ENCODE measurements around the gene FBXW4. TPM values are rescaled to one million over a fixed set of nuclear protein-coding genes. Genes with fewer than 3 reads are reported as not detected.

FBXW4 gene
- polyA plus RNA-seq, 1 donor from 2014 or later: 7.7 TPM

DNA sequence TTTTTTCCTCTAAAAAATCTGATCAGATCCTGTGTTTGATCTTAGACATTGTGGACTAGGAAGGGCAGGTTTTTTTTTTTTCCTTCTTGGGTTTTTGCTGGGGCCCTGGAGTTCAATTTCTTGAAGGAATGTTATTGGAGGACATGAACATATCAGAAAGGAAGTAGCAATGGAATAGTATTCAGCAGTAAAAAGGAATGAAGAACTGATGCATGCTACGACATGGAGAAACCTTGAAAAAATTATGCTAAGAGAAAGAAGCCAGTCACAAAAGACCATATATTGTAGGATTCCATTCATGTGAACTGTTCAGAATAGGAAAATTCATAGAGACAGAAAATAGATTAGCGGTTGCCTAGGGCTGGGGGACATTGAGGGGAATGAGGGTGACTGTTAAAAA is 47.0 kb upstream of the FBXW4 start:
- Histone ChIP-seq H3K27me3 (ENCODE audit: insufficient read depth, low read depth, low read length) (no peaks in the 10 kb centered on the region), H3K4me3 (ENCODE audit: low read length) (no peak overlapping the region), H3K4me2 (ENCODE audit: low read length) (no peak overlapping the region), H3K79me2 (replicated peaks; ENCODE audit: insufficient read depth, low read length) (no peaks in the 10 kb centered on the region), H3K36me3 (ENCODE audit: insufficient read depth, low read length) (no peaks in the 10 kb centered on the region), H3K9ac (ENCODE audit: low read length) (no peak overlapping the region), H3F3A (ENCODE audit: insufficient read depth, low read length, poor library complexity, severe bottlenecking) (no peaks in the 10 kb centered on the region), H3K9me3 (ENCODE audit: low read length) (no peaks in the 10 kb centered on the region), H3K9me2 (ENCODE audit: insufficient read depth, low read length) (no peaks in the 10 kb centered on the region), H3K27ac (ENCODE audit: low read length) (no peak overlapping the region), H4K20me1 (ENCODE audit: insufficient read depth) (no peaks in the 10 kb centered on the region), H2AFZ (ENCODE audit: low read depth, low read length) (no peak overlapping the region)
- TF ChIP-seq POLR2AphosphoS5 (IDR thresholded peaks at IDR 0.05) (no peak), SMC3 (conservative IDR thresholded peaks at IDR 0.05; ENCODE audit: poor library complexity) (no peak), EP300 (conservative IDR thresholded peaks at IDR 0.05; ENCODE audit: poor library complexity, severe bottlenecking) (no peak), MXI1 (conservative IDR thresholded peaks at IDR 0.05; ENCODE audit: poor library complexity, severe bottlenecking) (no peak), EZH2 (IDR thresholded peaks at IDR 0.05; ENCODE audit: borderline replicate concordance, insufficient read depth, low read length, poor library complexity, severe bottlenecking) (no peak), TAF1 (IDR thresholded peaks at IDR 0.05; ENCODE audit: low read depth) (no peak), RAD21 (conservative IDR thresholded peaks at IDR 0.05) (no peak)
- TF ChIP-seq, protein P1, sequence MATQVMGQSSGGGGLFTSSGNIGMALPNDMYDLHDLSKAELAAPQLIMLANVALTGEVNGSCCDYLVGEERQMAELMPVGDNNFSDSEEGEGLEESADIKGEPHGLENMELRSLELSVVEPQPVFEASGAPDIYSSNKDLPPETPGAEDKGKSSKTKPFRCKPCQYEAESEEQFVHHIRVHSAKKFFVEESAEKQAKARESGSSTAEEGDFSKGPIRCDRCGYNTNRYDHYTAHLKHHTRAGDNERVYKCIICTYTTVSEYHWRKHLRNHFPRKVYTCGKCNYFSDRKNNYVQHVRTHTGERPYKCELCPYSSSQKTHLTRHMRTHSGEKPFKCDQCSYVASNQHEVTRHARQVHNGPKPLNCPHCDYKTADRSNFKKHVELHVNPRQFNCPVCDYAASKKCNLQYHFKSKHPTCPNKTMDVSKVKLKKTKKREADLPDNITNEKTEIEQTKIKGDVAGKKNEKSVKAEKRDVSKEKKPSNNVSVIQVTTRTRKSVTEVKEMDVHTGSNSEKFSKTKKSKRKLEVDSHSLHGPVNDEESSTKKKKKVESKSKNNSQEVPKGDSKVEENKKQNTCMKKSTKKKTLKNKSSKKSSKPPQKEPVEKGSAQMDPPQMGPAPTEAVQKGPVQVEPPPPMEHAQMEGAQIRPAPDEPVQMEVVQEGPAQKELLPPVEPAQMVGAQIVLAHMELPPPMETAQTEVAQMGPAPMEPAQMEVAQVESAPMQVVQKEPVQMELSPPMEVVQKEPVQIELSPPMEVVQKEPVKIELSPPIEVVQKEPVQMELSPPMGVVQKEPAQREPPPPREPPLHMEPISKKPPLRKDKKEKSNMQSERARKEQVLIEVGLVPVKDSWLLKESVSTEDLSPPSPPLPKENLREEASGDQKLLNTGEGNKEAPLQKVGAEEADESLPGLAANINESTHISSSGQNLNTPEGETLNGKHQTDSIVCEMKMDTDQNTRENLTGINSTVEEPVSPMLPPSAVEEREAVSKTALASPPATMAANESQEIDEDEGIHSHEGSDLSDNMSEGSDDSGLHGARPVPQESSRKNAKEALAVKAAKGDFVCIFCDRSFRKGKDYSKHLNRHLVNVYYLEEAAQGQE (IDR thresholded peaks at IDR 0.05; ENCODE audit: borderline replicate concordance): no peak
- TF ChIP-seq, protein P2, sequence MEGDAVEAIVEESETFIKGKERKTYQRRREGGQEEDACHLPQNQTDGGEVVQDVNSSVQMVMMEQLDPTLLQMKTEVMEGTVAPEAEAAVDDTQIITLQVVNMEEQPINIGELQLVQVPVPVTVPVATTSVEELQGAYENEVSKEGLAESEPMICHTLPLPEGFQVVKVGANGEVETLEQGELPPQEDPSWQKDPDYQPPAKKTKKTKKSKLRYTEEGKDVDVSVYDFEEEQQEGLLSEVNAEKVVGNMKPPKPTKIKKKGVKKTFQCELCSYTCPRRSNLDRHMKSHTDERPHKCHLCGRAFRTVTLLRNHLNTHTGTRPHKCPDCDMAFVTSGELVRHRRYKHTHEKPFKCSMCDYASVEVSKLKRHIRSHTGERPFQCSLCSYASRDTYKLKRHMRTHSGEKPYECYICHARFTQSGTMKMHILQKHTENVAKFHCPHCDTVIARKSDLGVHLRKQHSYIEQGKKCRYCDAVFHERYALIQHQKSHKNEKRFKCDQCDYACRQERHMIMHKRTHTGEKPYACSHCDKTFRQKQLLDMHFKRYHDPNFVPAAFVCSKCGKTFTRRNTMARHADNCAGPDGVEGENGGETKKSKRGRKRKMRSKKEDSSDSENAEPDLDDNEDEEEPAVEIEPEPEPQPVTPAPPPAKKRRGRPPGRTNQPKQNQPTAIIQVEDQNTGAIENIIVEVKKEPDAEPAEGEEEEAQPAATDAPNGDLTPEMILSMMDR (IDR thresholded peaks at IDR 0.05; ENCODE audit: poor library complexity, severe bottlenecking): no peak

DNA sequence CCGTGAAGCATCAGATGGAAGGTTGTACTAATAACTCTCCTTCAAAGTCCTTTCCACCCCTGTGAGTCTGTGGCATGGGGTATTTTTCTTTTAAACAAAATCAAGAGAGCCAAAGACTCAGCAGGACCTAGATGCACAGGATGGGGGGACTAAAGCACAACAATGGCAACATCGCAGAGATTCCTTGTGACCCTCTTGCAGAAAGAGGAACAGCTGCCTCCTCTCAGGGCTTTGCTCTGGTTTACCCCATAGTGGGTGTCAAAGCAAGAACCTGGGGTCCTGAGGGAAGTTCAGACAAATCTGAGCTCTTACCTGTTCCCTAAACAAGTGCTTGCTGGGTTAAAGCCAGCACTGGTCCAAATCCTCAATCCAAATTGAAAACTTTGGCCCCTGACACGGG is 41.7 kb upstream of the FBXW4 start:
- Histone ChIP-seq H3K4me2 (ENCODE audit: low read length) (no peak overlapping the region), H3K27ac (ENCODE audit: low read length) (no peak overlapping the region), H3K79me2 (replicated peaks; ENCODE audit: insufficient read depth, low read length) (no peaks in the 10 kb centered on the region), H3K36me3 (ENCODE audit: insufficient read depth, low read length) (no peaks in the 10 kb centered on the region), H3K4me3 (ENCODE audit: low read length) (no peak overlapping the region), H3K9me3 (ENCODE audit: low read length) (no peaks in the 10 kb centered on the region), H4K20me1 (ENCODE audit: insufficient read depth) (no peaks in the 10 kb centered on the region), H2AFZ (ENCODE audit: low read depth, low read length) (no peak overlapping the region), H3K9ac (ENCODE audit: low read length) (no peak overlapping the region), H3K27me3 (ENCODE audit: insufficient read depth, low read depth, low read length) (no peaks in the 10 kb centered on the region), H3F3A (ENCODE audit: insufficient read depth, low read length, poor library complexity, severe bottlenecking) (no peaks in the 10 kb centered on the region), H3K9me2 (ENCODE audit: insufficient read depth, low read length) (no peaks in the 10 kb centered on the region)
- TF ChIP-seq EP300 (conservative IDR thresholded peaks at IDR 0.05; ENCODE audit: poor library complexity, severe bottlenecking) (no peak), POLR2AphosphoS5 (IDR thresholded peaks at IDR 0.05) (no peak), EZH2 (IDR thresholded peaks at IDR 0.05; ENCODE audit: borderline replicate concordance, insufficient read depth, low read length, poor library complexity, severe bottlenecking) (no peak), RAD21 (conservative IDR thresholded peaks at IDR 0.05) (no peak), MXI1 (conservative IDR thresholded peaks at IDR 0.05; ENCODE audit: poor library complexity, severe bottlenecking) (no peak), SMC3 (conservative IDR thresholded peaks at IDR 0.05; ENCODE audit: poor library complexity) (no peak), TAF1 (IDR thresholded peaks at IDR 0.05; ENCODE audit: low read depth) (no peak)
- TF ChIP-seq, protein P1 (IDR thresholded peaks at IDR 0.05; ENCODE audit: borderline replicate concordance): no peak
- TF ChIP-seq, protein P2 (IDR thresholded peaks at IDR 0.05; ENCODE audit: poor library complexity, severe bottlenecking): no peak
